Prostate gland (tissue), 2 donors: Measurements from ENCODE around the gene DAD1. TPM values are rescaled to one million over a fixed set of nuclear protein-coding genes. Genes with fewer than 3 reads are reported as not detected.
A peak's percentile ranks its signal among the peaks of the same experiment; 100 is the strongest.

ENCODE experiments used
- DNase-seq: peaks from one replicate; pipeline ENCODE4 v3.0.0-alpha.2; 2019; ENCODE audit warnings: low spot score
- H3K27ac ChIP-seq, 2 donors: fragments of 200-600 bp; sonication (generic); 2 replicates each; pipeline ENCODE4 v1.5.1; 2017 to 2019
- H3K27me3 ChIP-seq: fragments of 200-600 bp; sonication (generic); replicated peaks from 2 replicates; pipeline ENCODE4 v1.5.1; 2019; ENCODE audit not compliant: insufficient read depth
- H3K36me3 ChIP-seq, 2 donors: fragments of 200-600 bp; sonication (generic); 1 replicate in 1 of 2; 2 replicates in 1 of 2; pipeline versions ENCODE4 v1.5.1 to v1.8.1; 2017 to 2019
- H3K4me1 ChIP-seq: fragments of 200-600 bp; sonication (generic); replicated peaks from 2 replicates; pipeline ENCODE4 v1.5.1; 2019
- H3K4me3 ChIP-seq, 2 donors: fragments of 200-600 bp; sonication (generic); 2 replicates each; pipeline ENCODE4 v1.5.1; 2017 to 2019
- H3K9me3 ChIP-seq: fragments of 200-600 bp; sonication (generic); 2 replicates; pipeline ENCODE4 v1.5.1; 2017
- CTCF ChIP-seq, 4 experiments: fragments of 200-600 bp in 2 of 4; fragments of 450-650 bp in 2 of 4; sonication (generic) in 2 of 4; IDR thresholded peaks; 1 replicate in 3 of 4; 2 replicates in 1 of 4; pipeline ENCODE4 v1.5.1; 2016 to 2019; ENCODE audit warnings: antibody characterized with exemption in 4 of 4, mild to moderate bottlenecking in 2 of 4, moderate library complexity in 2 of 4
- POLR2A ChIP-seq: fragments of 450-650 bp; IDR thresholded peaks from one replicate; pipeline ENCODE4 v1.6.1; 2016; ENCODE audit warnings: antibody characterized with exemption, mild to moderate bottlenecking
- POLR2AphosphoS5 ChIP-seq: sonication (generic); formaldehyde crosslinking; IDR thresholded peaks from one replicate; pipeline ENCODE4 v1.6.1; 2017; ENCODE audit warnings: antibody characterized with exemption
- WGBS: methylation state at CpG from one replicate; pipeline ENCODE4 v1.1.5; 2018; 5-methylcytosine and 5-hydroxymethylcytosine counted together
- intact Hi-C: fragments of 100-400 bp; cut with DNase I; formaldehyde crosslinking; loops from one replicate; pipeline ENCODE4 v1.14.2; 2022
- total RNA-seq, 2 donors: library from RNA; depleted of rRNA; stranded (reverse); fragments of >200 nt; gene quantifications; one replicate each; pipeline ENCODE4 v1.1.0, GENCODE V29; 2016

The DAD1 gene
- total RNA-seq, 2 donors from 2014 or later = 231 to 289 TPM

GRCh38 chr14:22597265-22597664 is 8.2 kb upstream of the DAD1 start:
- Histone ChIP-seq H3K36me3 (no peaks in the 10 kb centered on the region), H3K27me3 (no peaks in the 10 kb centered on the region), H3K4me1 (no peaks in the 10 kb centered on the region), H3K27ac (peak overlapping the region in 1 of 2 donors; percentile 91), H3K9me3 (no peaks in the 10 kb centered on the region), H3K4me3 (no peak overlapping the region)
- DNase-seq = no peak
- 95% methylated on average over 6 of the region's 6 CpGs for WGBS
- intact Hi-C loops = loop anchor here (10.0 kb wide), 1 partner anchor 168 kb away; the partner anchor contains the start of gene OXA1L
- TF ChIP-seq POLR2AphosphoS5 (no peak), POLR2A (no peak), CTCF (IDR thresholded peaks at IDR 0.05) (no peak)

- no peak for DNase-seq
- intact Hi-C loops = loop anchor here (10.0 kb wide), 1 partner anchor 168 kb away; the partner anchor contains the start of gene OXA1L
- Histone ChIP-seq H3K4me1 (no peaks in the 10 kb centered on the region), H3K27me3 (no peaks in the 10 kb centered on the region), H3K36me3 (no peaks in the 10 kb centered on the region), H3K9me3 (no peaks in the 10 kb centered on the region), H3K27ac (no peak overlapping the region), H3K4me3 (no peak overlapping the region)
- TF ChIP-seq POLR2AphosphoS5 (no peak), POLR2A (no peak), CTCF (IDR thresholded peaks at IDR 0.05) (no peak)
- WGBS = 78% methylated on average over 3 of the region's 3 CpGs
Measured at GRCh38 chr14:22596354-22596879, 7.4 kb upstream of the DAD1 start.

GRCh38 chr14:22594156-22594716 is 5.2 kb upstream of the DAD1 start:
- no peak for TF ChIP-seq POLR2AphosphoS5
- no peak for TF ChIP-seq POLR2A
- no peak for TF ChIP-seq CTCF (IDR thresholded peaks at IDR 0.05)
- WGBS = 46% methylated on average over 4 of the region's 4 CpGs
- no peaks in the 10 kb centered on the region for H3K4me1 ChIP-seq
- H3K9me3 ChIP-seq = no peaks in the 10 kb centered on the region
- intact Hi-C loops = loop anchor here (10.0 kb wide), 1 partner anchor 171 kb away; the partner anchor contains the start of gene OXA1L
- H3K27me3 ChIP-seq = no peaks in the 10 kb centered on the region
- H3K4me3 ChIP-seq = no peak overlapping the region
- H3K36me3 ChIP-seq = no peaks in the 10 kb centered on the region
- H3K27ac ChIP-seq = no peak overlapping the region
- no peak for DNase-seq

GRCh38 chr14:22593601-22594000 is 4.6 kb upstream of the DAD1 start:
- Histone ChIP-seq H3K27me3 (no peaks in the 10 kb centered on the region), H3K9me3 (no peaks in the 10 kb centered on the region), H3K4me3 (no peak overlapping the region), H3K4me1 (no peaks in the 10 kb centered on the region), H3K27ac (no peak overlapping the region), H3K36me3 (no peaks in the 10 kb centered on the region)
- WGBS = 75% methylated on average over 2 of the region's 2 CpGs
- intact Hi-C loops = loop anchor here (10.0 kb wide), 1 partner anchor 171 kb away; the partner anchor contains the start of gene OXA1L
- TF ChIP-seq POLR2AphosphoS5 (no peak), CTCF (IDR thresholded peaks at IDR 0.05) (no peak), POLR2A (no peak)
- DNase-seq = no peak

- intact Hi-C loops = loop anchor here (10.0 kb wide), 1 partner anchor 172 kb away; the partner anchor contains the start of gene OXA1L
- no peaks in the 10 kb centered on the region for H3K36me3 ChIP-seq
- H3K4me1 ChIP-seq = no peaks in the 10 kb centered on the region
- no peak for TF ChIP-seq POLR2AphosphoS5
- TF ChIP-seq POLR2A = no peak
- no peak for TF ChIP-seq CTCF (IDR thresholded peaks at IDR 0.05)
- no peaks in the 10 kb centered on the region for H3K9me3 ChIP-seq
- DNase-seq = no peak
- H3K27me3 ChIP-seq = no peaks in the 10 kb centered on the region
- H3K27ac ChIP-seq = no peak overlapping the region
- 40% methylated on average over 3 of the region's 3 CpGs for WGBS
- no peak overlapping the region for H3K4me3 ChIP-seq
Measured at GRCh38 chr14:22593189-22593588, 4.2 kb upstream of the DAD1 start.
